Panc1 (cell line): ENCODE measurements around the gene CA12.

Experiments
- POLR2AphosphoS5 ChIP-seq: IDR thresholded peaks from 2 replicates; pipeline ENCODE4 v1.6.1; 2012; ENCODE audit warnings: mild to moderate bottlenecking, low read depth, low read length, moderate library complexity
- SIN3A ChIP-seq: IDR thresholded peaks from 2 replicates; pipeline ENCODE4 v1.6.1; 2012; ENCODE audit warnings: low read depth, mild to moderate bottlenecking, low read length, moderate library complexity, borderline replicate concordance; ENCODE audit not compliant: insufficient read depth
- TCF7L2 ChIP-seq: IDR thresholded peaks from 2 replicates; pipeline ENCODE4 v1.6.1; 2011; ENCODE audit warnings: mild to moderate bottlenecking, low read depth, low read length, inconsistent platforms
- TF ChIP-seq, protein P1 (sequence below): fragments of 450-650 bp; IDR thresholded peaks from 2 replicates; pipeline ENCODE4 v1.5.1; 2017; ENCODE audit warnings: mild to moderate bottlenecking
- TF ChIP-seq, protein P2 (sequence below), 2 experiments: IDR thresholded peaks; 2 replicates each; pipeline ENCODE4 v1.6.1; 2011 to 2012; ENCODE audit warnings: low read depth in 2 of 2, control low read depth in 1 of 2, low read length in 1 of 2, mild to moderate bottlenecking in 1 of 2, moderate library complexity in 1 of 2; ENCODE audit not compliant: insufficient read depth in 1 of 2

DNA sequence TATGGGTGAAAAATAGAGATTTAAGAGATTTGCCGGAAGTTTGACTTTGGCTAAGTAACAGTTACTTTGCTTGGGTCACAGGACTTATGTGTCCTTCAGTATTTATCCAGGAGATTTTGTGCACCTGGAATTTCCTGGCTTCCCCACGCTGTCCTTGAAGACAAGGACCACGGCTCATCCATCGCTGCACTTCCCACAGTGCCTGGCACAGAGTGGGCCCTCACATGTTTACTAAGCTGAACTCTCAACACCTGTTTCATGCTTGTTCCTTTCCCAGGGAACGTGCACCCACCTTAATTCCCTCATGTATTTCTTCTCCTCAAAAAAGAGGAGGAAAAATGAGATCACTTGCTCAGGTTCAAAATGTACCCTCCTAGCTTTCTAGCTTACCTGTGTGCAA is 32.0 kb downstream of the CA12 start:
- TF ChIP-seq, protein P1, sequence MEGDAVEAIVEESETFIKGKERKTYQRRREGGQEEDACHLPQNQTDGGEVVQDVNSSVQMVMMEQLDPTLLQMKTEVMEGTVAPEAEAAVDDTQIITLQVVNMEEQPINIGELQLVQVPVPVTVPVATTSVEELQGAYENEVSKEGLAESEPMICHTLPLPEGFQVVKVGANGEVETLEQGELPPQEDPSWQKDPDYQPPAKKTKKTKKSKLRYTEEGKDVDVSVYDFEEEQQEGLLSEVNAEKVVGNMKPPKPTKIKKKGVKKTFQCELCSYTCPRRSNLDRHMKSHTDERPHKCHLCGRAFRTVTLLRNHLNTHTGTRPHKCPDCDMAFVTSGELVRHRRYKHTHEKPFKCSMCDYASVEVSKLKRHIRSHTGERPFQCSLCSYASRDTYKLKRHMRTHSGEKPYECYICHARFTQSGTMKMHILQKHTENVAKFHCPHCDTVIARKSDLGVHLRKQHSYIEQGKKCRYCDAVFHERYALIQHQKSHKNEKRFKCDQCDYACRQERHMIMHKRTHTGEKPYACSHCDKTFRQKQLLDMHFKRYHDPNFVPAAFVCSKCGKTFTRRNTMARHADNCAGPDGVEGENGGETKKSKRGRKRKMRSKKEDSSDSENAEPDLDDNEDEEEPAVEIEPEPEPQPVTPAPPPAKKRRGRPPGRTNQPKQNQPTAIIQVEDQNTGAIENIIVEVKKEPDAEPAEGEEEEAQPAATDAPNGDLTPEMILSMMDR = no peak
- no peak for TF ChIP-seq POLR2AphosphoS5
- TF ChIP-seq SIN3A = no peak
- no peak for TF ChIP-seq TCF7L2
- TF ChIP-seq, protein P2, sequence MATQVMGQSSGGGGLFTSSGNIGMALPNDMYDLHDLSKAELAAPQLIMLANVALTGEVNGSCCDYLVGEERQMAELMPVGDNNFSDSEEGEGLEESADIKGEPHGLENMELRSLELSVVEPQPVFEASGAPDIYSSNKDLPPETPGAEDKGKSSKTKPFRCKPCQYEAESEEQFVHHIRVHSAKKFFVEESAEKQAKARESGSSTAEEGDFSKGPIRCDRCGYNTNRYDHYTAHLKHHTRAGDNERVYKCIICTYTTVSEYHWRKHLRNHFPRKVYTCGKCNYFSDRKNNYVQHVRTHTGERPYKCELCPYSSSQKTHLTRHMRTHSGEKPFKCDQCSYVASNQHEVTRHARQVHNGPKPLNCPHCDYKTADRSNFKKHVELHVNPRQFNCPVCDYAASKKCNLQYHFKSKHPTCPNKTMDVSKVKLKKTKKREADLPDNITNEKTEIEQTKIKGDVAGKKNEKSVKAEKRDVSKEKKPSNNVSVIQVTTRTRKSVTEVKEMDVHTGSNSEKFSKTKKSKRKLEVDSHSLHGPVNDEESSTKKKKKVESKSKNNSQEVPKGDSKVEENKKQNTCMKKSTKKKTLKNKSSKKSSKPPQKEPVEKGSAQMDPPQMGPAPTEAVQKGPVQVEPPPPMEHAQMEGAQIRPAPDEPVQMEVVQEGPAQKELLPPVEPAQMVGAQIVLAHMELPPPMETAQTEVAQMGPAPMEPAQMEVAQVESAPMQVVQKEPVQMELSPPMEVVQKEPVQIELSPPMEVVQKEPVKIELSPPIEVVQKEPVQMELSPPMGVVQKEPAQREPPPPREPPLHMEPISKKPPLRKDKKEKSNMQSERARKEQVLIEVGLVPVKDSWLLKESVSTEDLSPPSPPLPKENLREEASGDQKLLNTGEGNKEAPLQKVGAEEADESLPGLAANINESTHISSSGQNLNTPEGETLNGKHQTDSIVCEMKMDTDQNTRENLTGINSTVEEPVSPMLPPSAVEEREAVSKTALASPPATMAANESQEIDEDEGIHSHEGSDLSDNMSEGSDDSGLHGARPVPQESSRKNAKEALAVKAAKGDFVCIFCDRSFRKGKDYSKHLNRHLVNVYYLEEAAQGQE (IDR thresholded peaks at IDR 0.05; ENCODE audit: insufficient read depth in 1 of 2, low read depth in 2 of 2, low read length in 1 of 2) = no peak
